Mucosa of descending colon (tissue), 3 donors: Measurements from ENCODE around the gene ZNF584. TPM values are rescaled to one million over a fixed set of nuclear protein-coding genes. Genes with fewer than 3 reads are reported as not detected.

Source experiments
- ATAC-seq: fragments of 200-7000 bp; cut with Tn5 transposase; one replicate; pipeline ENCODE4 v1.9.1; 2020; ENCODE audit warnings: mild to moderate bottlenecking, moderate library complexity
- DNase-seq, 3 donors: peaks; one replicate each; pipeline ENCODE4 v3.0.0-alpha.2; 2020
- H3K36me3 ChIP-seq: fragments of 200-600 bp; one replicate; pipeline ENCODE4 v1.8.0; 2021; ENCODE audit warnings: low read depth, mild to moderate bottlenecking
- H3K4me1 ChIP-seq: fragments of 200-600 bp; one replicate; pipeline ENCODE4 v1.8.0; 2021; ENCODE audit warnings: low read depth, mild to moderate bottlenecking
- H3K4me3 ChIP-seq: fragments of 200-600 bp; one replicate; pipeline ENCODE4 v1.8.0; 2021; ENCODE audit warnings: mild to moderate bottlenecking
- H3K9me3 ChIP-seq: fragments of 200-600 bp; one replicate; pipeline ENCODE4 v1.8.0; 2021; ENCODE audit warnings: mild to moderate bottlenecking
- CTCF ChIP-seq: fragments of 200-600 bp; IDR thresholded peaks from one replicate; pipeline ENCODE4 v1.8.0; 2022; ENCODE audit warnings: antibody characterized with exemption, mild to moderate bottlenecking
- intact Hi-C, 2 donors: fragments of 100-400 bp; cut with DNase I in 1 of 2; cut with micrococcal nuclease in 1 of 2; formaldehyde crosslinking; loops; one replicate each; pipeline versions ENCODE4 v1.11.0 to v1.11.1; 2022; cut with DNase I, micrococcal nuclease
- total RNA-seq, 3 donors: library from RNA; stranded (reverse); fragmentation: NEBNext Ultra II Directional in 2 of 3; extraction: Animal tissue kit (Norgen Biotek cat#: 25700) in 2 of 3; gene quantifications; one replicate each; pipeline versions ENCODE4 v1.2.1 to v1.2.4, GENCODE V29; 2021 to 2023
- donor health status: DM: no; HTN: no; CAD: no; lungs with moderate emphysema.
- donor health status: DM: no; HTN: no; CAD: no.
- donor health status: DM: no; HTN: yes; CAD: no.

Gene ZNF584
- total RNA-seq, 3 donors from 2014 or later: 5.4 to 15.0 (median 6.9) TPM

- intact Hi-C loops: no loop called here
- H3K4me3 ChIP-seq: no peak overlapping the region
- TF ChIP-seq CTCF: no peak
- no peaks in the 10 kb centered on the region for H3K36me3 ChIP-seq
- H3K9me3 ChIP-seq: no peaks in the 10 kb centered on the region
- DNase-seq: no peak
- peaks cover 13% of the 10 kb centered on the region for H3K4me1 ChIP-seq
- no peak for ATAC-seq
Observed at GRCh38 chr19:58379246-58379645, 29.2 kb upstream of the ZNF584 start.

GRCh38 chr19:58380037-58380661 is 28.3 kb upstream of the ZNF584 start:
- Histone ChIP-seq H3K4me1 (peaks cover 13% of the 10 kb centered on the region), H3K9me3 (no peaks in the 10 kb centered on the region), H3K4me3 (peak overlapping the region; percentile 48), H3K36me3 (no peaks in the 10 kb centered on the region)
- DNase-seq: no peak
- intact Hi-C loops: no loop called here
- ATAC-seq: peak; percentile 27
- TF ChIP-seq CTCF: no peak

- intact Hi-C loops: no loop called here
- ATAC-seq: peak; percentile 93
Observed at GRCh38 chr19:58380662-58381459, 27.6 kb upstream of the ZNF584 start, which contains the start of gene ZNF837. ZNF837 (minus strand) TSS chr19:58381030; CDS start chr19:58369332, 11,698 bp downstream.

GRCh38 chr19:58381460-58382212 is 26.8 kb upstream of the ZNF584 start:
- DNase-seq: peak in 1 of 3 donors; percentile 32
- intact Hi-C loops: no loop called here
- no peak for ATAC-seq
- TF ChIP-seq CTCF: no peak
- H3K4me3 ChIP-seq: peak overlapping the region; percentile 48
- H3K4me1 ChIP-seq: peaks cover 21% of the 10 kb centered on the region
- no peaks in the 10 kb centered on the region for H3K9me3 ChIP-seq
- no peaks in the 10 kb centered on the region for H3K36me3 ChIP-seq

More at GRCh38 chr19:58380662-58381459, 27.6 kb upstream of the ZNF584 start, which contains the start of gene ZNF837:
- H3K9me3 ChIP-seq: no peaks in the 10 kb centered on the region
- H3K4me1 ChIP-seq: peaks cover 19% of the 10 kb centered on the region
- peak; percentile 98 to 100 (median 99) for DNase-seq
- H3K36me3 ChIP-seq: no peaks in the 10 kb centered on the region
- TF ChIP-seq CTCF: no peak
- peak within 1 kb of the TSS; percentile 48 for H3K4me3 ChIP-seq

GRCh38 chr19:58382997-58383603 is 25.3 kb upstream of the ZNF584 start:
- H3K36me3 ChIP-seq: no peaks in the 10 kb centered on the region
- no peak for TF ChIP-seq CTCF
- ATAC-seq: no peak
- intact Hi-C loops: no loop called here
- DNase-seq: no peak
- no peak overlapping the region for H3K4me3 ChIP-seq
- H3K9me3 ChIP-seq: no peaks in the 10 kb centered on the region
- peaks cover 28% of the 10 kb centered on the region for H3K4me1 ChIP-seq
